OCI-LY3 (cell line): Measurements from ENCODE around the gene TSPAN7.

ENCODE experiments used
- EZH2phosphoT487 ChIP-seq: fragments of 200-600 bp; shearing (Covaris generic); IDR thresholded peaks from 2 replicates; pipeline ENCODE4 v1.6.1; 2018; ENCODE audit warnings: antibody characterized with exemption, mixed run types, low read depth
- TF ChIP-seq, protein P1 (sequence below): fragments of 200-600, 300-600 bp; sonication (generic); IDR thresholded peaks from 2 replicates; pipeline ENCODE4 v1.5.1; 2014; ENCODE audit warnings: antibody characterized with exemption, low read length, low read depth

DNA sequence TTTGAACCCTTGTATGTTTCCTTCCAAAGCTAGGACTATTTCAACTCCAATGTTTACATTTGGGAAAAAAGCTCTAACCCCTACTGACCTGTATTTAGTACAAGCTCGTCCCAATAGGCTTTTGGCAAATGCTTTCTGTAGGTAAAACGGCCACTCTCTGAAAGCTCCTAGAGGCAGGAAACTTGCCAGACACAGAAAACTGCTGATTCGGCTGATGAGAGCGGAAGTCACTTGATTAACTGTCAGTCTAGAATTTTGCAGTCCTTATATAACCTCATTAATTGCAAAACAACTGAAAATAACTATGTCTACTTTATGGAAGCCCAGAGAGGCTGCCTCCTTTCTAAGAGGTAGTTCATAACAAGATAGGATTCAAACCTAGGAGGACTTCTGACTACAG is 108.1 kb downstream of the TSPAN7 start:
- no peak for TF ChIP-seq EZH2phosphoT487
- TF ChIP-seq, protein P1, sequence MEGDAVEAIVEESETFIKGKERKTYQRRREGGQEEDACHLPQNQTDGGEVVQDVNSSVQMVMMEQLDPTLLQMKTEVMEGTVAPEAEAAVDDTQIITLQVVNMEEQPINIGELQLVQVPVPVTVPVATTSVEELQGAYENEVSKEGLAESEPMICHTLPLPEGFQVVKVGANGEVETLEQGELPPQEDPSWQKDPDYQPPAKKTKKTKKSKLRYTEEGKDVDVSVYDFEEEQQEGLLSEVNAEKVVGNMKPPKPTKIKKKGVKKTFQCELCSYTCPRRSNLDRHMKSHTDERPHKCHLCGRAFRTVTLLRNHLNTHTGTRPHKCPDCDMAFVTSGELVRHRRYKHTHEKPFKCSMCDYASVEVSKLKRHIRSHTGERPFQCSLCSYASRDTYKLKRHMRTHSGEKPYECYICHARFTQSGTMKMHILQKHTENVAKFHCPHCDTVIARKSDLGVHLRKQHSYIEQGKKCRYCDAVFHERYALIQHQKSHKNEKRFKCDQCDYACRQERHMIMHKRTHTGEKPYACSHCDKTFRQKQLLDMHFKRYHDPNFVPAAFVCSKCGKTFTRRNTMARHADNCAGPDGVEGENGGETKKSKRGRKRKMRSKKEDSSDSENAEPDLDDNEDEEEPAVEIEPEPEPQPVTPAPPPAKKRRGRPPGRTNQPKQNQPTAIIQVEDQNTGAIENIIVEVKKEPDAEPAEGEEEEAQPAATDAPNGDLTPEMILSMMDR: no peak
